Left hindlimb (tissue), 1 donor: ENCODE results near the gene ARFIP1.
A peak's percentile ranks its signal among the peaks of the same experiment; 100 is the strongest.
"Not testable (repeated sequence)": the region's sequence is repeated elsewhere in the genome, so short reads cannot be mapped to it uniquely, and the experiment has no call there.

Experiments
- DNase-seq: peaks from one replicate; pipeline ENCODE4 v3.0.0-alpha.2; 2018

ARFIP1 gene, protein sequence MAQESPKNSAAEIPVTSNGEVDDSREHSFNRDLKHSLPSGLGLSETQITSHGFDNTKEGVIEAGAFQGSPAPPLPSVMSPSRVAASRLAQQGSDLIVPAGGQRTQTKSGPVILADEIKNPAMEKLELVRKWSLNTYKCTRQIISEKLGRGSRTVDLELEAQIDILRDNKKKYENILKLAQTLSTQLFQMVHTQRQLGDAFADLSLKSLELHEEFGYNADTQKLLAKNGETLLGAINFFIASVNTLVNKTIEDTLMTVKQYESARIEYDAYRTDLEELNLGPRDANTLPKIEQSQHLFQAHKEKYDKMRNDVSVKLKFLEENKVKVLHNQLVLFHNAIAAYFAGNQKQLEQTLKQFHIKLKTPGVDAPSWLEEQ

DNA sequence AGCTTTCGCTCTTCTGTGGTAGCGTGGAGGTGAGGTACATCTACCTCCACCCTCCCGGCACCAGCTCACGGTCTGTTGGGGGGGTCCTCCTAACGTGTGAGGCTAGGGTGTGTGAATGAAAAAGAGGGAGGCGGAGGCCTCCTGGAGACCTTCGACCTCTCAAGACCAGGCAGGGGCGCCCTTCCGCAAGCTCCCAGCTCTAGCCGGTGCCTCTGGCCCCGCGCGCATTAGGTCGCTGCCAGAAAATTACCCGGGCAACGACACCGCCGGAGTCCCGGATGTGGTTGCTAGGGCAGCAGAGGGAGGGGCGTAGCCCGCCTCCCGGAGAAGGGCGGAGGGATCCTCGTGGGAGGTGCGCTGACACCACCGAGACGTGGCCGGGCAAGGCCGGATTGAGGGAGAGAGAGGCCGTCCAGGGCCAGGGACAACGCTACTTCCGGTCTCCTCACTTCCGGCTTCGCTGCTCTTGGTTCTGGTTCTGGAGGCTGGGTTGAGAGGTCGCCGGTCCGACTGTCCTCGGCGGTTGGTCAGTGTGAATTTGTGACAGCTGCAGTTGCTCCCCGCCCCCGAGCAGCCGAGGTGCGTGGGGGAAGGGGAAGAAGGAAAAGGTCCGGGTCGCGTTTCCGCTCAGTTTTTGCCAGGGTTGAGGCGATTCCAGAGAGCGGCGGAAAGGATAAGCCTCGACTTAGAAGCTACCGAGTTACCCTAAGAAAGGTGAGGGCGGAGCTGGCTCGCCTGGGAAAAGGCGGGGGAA, at the start of gene ARFIP1, which contains the start of gene TIGD4:
Gene ARFIP1 (plus strand): TSS at position 442 of the 754 bp plus-strand sequence. CDS start 49,680 bp downstream, outside the sequence.
Gene TIGD4 (minus strand): TSS at position 218 of the 754 bp plus-strand sequence. CDS start 8,726 bp downstream, outside the sequence.
- peak; percentile 99 for DNase-seq

- no peak for DNase-seq
Observed at GRCh38 chr4:152731997-152732396, 47.8 kb upstream of the ARFIP1 start.

- DNase-seq = no peak
Observed at GRCh38 chr4:152734015-152734698, 45.6 kb upstream of the ARFIP1 start.

DNA sequence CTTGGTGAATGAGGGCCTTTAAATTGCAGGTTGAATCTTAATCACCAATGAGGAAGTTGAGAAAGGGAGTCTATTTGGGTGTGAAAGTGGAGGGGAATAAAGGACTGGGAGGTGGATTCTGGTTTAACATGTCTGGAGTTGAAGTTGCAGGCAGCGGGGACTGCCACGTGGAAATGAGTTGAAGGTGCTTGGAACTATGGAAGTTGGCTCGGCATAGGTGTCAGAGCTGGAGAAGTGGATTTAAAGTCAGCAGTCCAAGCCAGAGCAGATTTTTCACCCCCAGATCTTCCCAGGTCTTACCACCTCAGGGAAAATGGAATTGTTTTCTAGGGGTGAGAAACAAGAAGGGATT, 45.1 kb upstream of the ARFIP1 start:
- DNase-seq = no peak

DNA sequence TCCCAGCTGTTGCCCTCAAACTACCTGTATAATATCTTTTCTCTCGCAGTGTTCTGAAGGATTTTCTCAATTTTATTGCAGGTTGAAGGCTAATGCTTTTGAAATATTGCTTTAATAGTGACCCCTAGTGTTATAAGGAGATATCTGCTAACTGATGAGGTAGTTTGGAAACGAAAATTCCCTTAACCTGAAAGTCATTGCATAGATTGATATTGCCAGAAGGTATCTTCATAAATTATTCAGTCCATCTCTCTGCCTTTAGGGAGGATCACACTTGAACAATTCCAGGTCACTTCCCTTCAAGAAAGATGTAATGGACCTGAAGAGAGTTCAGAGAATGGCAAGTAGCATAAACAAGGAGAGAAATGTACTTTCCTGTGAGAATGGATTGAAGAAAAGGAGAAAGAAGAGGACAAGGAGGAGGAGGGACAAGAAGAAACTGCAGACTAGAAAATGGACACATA, 44.3 kb upstream of the ARFIP1 start:
- no peak for DNase-seq

GRCh38 chr4:152735906-152736305, 43.8 kb upstream of the ARFIP1 start:
- no peak for DNase-seq

DNA sequence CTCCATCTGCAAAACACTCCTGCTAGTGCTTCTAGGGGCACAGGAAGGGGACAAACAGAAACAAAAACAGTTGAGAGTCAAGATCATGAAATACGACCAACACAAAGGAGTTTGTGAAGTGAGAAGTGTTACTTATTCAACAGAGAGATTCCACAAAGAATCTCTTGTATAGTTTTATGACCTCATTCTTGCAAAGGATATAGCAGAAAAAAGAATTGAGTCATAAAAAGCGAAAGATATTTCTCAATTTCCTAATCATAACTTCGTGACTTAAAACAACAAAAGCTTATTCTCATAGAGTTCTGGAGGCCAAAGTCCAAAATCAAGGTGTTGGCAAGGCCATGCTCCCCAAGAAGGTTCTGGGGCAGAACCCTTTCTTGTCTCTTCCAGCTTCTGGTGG, 40.9 kb upstream of the ARFIP1 start:
- no peak for DNase-seq

DNA sequence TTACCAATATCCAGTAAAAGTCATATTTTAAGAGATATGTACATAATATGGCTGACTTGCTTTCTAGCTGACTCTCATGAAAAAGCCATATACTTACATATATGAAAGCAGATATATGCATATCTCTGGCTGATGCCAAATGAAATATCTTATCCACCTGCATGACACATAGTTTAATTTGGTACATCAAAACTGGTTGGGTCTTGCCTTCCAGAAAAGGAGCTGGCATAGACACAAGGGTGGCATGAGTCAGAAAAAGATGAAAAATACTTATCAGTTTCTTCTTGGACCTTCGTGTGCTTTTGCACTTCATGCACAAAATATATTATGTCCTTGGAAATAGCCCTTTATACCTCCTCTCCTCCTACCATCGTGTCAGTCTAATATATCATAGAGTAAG, 32.3 kb upstream of the ARFIP1 start:
- no peak for DNase-seq

- no peak for DNase-seq
Observed at GRCh38 chr4:152748619-152749018, 31.1 kb upstream of the ARFIP1 start.

GRCh38 chr4:152763796-152764195, 16.0 kb upstream of the ARFIP1 start:
- DNase-seq = no peak

DNA sequence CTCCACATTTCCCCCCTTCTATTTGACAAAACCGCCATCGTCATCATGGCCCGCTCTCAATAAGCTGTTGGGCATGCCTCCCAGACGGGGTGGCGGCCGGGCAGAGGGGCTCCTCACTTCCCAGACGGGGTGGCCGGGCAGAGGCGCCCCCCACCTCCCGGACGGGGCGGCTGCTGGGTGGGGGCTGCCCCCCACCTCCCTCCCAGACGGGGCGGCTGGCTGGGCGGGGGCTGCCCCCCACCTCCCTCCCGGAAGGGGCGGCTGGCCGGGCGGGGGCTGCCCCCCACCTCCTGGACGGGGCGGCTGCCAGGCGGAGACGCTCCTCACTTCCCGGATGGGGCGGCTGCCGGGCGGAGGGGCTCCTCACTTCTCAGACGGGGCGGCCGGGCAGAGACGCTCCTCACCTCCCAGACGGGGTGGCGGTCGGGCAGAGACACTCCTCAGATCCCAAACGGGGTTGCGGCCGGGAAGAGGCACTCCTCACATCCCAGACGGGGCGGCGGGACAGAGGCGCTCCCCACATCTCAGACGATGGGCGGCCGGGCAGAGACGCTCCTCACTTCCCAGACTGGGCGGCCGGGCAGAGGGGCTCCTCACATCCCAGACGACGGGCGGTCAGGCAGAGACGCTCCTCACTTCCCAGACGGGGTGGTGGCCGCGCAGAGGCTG, 14.6 kb upstream of the ARFIP1 start:
- not testable (repeated sequence) for DNase-seq

DNA sequence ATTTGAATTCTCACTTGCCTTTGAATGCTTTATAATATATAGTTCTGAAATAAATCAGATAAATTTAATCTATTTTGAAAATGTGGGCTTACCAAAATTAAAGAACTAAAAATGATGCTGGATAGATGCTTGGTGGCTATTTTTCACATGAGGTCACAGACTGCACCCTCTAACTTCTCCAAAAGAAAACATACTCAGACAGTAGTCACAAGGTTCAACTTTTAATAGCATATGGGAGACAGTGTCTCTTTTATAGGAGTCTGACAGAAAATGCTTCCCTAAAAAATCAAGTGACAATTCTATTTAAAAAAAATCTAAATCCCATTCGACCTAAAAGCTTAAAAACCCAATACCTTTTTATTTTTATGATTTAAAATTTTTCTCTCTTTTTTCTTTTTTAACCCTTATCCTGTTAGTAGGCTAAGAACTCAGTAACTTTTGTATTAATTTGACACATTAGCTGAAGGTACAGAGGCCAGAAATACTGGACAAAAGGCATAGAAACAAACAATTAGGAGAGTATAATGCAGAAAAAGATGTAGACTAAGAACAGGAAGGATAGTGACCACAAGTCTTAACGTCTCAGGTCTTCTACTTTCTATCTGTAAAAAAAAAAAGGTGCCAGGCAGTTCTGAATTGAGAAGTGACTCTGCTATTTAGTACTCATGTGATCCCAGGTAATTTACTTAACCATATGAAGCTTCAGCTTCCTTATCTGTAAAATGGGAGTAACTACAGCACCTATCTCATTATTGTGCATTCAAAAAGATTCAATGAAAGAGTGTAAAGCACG, 7.8 kb upstream of the ARFIP1 start:
- DNase-seq = no peak

DNA sequence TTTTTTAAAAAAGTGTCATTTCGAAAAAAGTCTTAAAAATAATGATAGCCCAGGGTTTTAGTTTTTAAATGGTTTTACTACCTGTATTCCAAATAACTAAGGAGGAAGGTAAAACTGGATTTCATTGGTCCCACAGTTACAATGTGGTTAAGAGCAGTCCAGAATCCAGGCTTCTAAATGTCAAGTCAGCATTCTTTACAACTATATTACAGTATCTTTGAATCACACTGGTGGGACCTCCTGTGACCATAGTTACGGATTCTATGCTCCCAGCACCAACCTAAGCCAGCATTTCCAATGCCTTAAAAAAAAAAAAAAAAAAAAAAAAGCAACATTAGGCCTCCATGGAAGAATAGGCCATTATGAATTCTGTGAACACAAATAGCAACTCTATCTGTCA, 6.4 kb upstream of the ARFIP1 start:
- DNase-seq = no peak

- no peak for DNase-seq
Observed at GRCh38 chr4:152773953-152774352, 5.8 kb upstream of the ARFIP1 start.

- no peak for DNase-seq
Observed at GRCh38 chr4:152776352-152776751, 3.4 kb upstream of the ARFIP1 start.

GRCh38 chr4:152777488-152777887, 2.3 kb upstream of the ARFIP1 start:
- no peak for DNase-seq

- peak; percentile 29 for DNase-seq
Observed at GRCh38 chr4:152778656-152779512, 870 bp upstream of the ARFIP1 start.

DNA sequence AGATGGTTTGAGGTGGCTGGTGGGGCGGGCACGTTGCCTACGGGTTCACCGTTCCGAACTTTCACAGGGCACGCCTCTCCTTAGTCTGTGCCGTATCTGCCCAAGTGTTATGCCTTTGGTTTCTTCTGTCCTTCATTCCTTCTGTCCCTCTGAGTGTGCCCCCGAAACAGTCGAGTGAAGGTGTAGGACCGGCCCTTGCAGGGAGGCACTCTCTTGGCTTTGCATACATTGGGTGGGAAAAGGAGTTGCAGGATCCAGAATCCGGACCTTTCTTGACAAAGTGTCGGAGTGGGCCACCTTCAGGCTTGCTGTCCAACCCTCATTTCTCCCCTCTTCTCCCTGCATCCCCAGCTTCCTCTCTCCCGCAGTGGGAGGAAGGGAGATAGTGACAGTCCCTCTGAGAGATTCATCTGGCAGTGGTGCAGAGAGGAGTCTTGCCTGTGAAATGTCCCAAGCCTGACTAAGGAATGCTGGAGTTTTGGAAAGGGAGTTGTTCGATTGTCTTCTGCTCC, 569 bp downstream of the ARFIP1 start:
- no peak for DNase-seq

DNA sequence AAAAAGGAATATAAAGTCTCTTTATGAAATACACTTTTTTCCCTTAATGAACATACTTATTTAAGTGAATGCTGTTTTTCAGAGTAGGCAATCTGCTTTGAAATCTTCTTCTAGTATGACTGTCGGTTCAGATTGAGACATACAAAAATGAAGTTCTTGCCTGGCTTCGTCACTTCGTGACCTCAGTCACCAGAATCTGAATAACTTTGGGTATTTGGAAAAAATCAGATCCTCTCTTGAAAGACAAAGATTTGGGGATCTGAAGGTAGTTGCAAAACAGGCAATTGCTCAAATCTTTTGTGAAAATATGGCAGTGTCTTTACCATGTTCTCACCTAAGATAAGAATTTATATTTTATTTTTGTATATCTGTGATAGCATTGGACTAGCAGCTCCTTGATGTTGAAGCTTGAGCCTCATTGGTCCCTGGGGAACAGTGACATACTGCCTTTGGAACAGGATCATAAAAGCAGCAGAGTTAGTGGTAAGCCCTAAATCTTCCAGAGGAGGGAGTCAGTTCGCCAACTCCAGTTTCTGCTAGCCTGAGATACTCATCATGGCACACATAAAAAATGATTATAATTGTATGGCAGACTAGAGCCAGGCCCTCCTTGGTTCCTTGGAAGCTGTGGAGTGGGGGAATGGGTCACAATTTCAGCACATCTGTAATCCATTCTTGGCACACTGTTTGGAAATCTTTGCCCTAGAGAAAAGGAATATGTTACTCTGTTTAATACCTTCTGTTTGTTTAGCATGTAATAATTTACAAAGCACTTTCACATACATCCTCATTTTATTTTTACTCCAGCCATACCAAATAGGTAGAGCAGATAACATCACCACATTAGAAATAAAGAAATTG, 5.0 kb downstream of the ARFIP1 start:
- DNase-seq = no peak
